Ishikawa (cell line): ENCODE results near the gene COPB2.

Experiments used
- EP300 ChIP-seq: IDR thresholded peaks from 2 replicates; pipeline ENCODE4 v1.6.1; 2012; ENCODE audit warnings: borderline replicate concordance
- FOXM1 ChIP-seq: IDR thresholded peaks from 2 replicates; pipeline ENCODE4 v1.6.1; 2012; ENCODE audit warnings: low read depth, borderline replicate concordance
- NFIC ChIP-seq: IDR thresholded peaks from 2 replicates; pipeline ENCODE4 v1.6.1; 2012
- TAF1 ChIP-seq: IDR thresholded peaks from 2 replicates; pipeline ENCODE4 v1.6.1; 2012; ENCODE audit warnings: low read depth, mild to moderate bottlenecking
- TEAD4 ChIP-seq: IDR thresholded peaks from 2 replicates; pipeline ENCODE4 v1.6.1; 2012
- USF1 ChIP-seq: IDR thresholded peaks from 2 replicates; pipeline ENCODE4 v1.6.1; 2012
- ZBTB7A ChIP-seq: IDR thresholded peaks from 2 replicates; pipeline ENCODE4 v1.6.1; 2012; ENCODE audit warnings: low read depth
- TF ChIP-seq, protein P1 (sequence below): IDR thresholded peaks from 2 replicates; pipeline ENCODE4 v1.6.1; 2012; ENCODE audit warnings: low read depth, mild to moderate bottlenecking

GRCh38 chr3:139328356-139328755 is 61.1 kb downstream of the COPB2 start:
- TF ChIP-seq, protein P1, sequence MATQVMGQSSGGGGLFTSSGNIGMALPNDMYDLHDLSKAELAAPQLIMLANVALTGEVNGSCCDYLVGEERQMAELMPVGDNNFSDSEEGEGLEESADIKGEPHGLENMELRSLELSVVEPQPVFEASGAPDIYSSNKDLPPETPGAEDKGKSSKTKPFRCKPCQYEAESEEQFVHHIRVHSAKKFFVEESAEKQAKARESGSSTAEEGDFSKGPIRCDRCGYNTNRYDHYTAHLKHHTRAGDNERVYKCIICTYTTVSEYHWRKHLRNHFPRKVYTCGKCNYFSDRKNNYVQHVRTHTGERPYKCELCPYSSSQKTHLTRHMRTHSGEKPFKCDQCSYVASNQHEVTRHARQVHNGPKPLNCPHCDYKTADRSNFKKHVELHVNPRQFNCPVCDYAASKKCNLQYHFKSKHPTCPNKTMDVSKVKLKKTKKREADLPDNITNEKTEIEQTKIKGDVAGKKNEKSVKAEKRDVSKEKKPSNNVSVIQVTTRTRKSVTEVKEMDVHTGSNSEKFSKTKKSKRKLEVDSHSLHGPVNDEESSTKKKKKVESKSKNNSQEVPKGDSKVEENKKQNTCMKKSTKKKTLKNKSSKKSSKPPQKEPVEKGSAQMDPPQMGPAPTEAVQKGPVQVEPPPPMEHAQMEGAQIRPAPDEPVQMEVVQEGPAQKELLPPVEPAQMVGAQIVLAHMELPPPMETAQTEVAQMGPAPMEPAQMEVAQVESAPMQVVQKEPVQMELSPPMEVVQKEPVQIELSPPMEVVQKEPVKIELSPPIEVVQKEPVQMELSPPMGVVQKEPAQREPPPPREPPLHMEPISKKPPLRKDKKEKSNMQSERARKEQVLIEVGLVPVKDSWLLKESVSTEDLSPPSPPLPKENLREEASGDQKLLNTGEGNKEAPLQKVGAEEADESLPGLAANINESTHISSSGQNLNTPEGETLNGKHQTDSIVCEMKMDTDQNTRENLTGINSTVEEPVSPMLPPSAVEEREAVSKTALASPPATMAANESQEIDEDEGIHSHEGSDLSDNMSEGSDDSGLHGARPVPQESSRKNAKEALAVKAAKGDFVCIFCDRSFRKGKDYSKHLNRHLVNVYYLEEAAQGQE: no peak
- TF ChIP-seq ZBTB7A: no peak
- TF ChIP-seq EP300: no peak
- TF ChIP-seq TEAD4: no peak
- no peak for TF ChIP-seq NFIC
- TF ChIP-seq FOXM1: no peak
- no peak for TF ChIP-seq USF1
- no peak for TF ChIP-seq TAF1
